HG03469 (cell line): ENCODE data around the gene ASMTL.
"Not testable (repeated sequence)": the region's sequence is repeated elsewhere in the genome, so short reads cannot be mapped to it uniquely, and the experiment has no call there.

Source experiments
- ATAC-seq: cut with Tn5 transposase; IDR thresholded peaks from one replicate; pipeline ENCODE4 v1.9.1; 2021; ENCODE audit warnings: mild to moderate bottlenecking, moderate library complexity, moderate number of reproducible peaks; ENCODE audit not compliant: unreplicated experiment

Gene ASMTL, protein sequence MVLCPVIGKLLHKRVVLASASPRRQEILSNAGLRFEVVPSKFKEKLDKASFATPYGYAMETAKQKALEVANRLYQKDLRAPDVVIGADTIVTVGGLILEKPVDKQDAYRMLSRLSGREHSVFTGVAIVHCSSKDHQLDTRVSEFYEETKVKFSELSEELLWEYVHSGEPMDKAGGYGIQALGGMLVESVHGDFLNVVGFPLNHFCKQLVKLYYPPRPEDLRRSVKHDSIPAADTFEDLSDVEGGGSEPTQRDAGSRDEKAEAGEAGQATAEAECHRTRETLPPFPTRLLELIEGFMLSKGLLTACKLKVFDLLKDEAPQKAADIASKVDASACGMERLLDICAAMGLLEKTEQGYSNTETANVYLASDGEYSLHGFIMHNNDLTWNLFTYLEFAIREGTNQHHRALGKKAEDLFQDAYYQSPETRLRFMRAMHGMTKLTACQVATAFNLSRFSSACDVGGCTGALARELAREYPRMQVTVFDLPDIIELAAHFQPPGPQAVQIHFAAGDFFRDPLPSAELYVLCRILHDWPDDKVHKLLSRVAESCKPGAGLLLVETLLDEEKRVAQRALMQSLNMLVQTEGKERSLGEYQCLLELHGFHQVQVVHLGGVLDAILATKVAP

DNA sequence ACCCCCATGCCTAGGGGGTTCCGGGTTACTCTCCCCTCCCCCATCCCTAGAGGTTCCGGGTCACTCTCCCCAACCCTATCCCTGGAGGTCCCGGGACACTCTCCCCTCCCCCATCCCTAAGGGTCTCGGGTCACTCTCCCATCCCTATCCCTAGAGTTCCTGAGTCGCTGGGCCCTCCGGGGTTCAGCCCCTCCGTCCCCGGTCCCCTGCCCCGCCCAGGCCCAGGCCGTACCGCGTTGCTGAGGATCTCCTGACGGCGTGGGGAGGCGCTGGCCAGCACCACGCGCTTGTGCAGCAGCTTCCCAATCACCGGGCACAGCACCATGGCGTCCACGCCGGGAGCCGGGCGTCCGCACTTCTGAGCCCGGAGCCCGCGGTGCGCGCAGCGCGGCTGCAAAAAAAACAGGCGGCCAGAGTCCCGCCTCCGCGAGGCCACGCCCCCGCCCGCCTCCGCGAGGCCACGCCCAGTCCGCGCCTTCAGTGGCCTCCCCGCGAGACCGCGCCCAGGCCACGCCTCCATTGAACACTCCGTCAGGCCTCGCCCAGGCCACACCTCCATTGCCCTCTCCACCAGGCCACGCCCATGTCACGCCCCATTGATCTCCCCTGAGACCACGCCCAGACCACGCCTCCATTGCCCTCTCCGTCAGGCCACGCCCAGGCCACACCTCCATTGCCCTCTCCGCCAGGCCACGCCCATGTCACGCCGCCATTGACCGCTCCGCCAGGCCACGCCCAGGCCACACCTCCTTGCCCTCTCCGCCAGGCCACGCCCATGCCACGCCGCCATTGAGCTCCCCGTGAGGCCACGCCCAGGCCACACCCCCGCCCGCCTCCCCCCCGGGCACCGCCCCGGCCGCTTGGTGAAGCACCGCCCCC is at the start of gene ASMTL:
Gene ASMTL (minus strand): TSS at position 394 of the 879 bp plus-strand sequence. CDS start 69 bp downstream, at position 325.
- peak; percentile 43 for ATAC-seq

DNA sequence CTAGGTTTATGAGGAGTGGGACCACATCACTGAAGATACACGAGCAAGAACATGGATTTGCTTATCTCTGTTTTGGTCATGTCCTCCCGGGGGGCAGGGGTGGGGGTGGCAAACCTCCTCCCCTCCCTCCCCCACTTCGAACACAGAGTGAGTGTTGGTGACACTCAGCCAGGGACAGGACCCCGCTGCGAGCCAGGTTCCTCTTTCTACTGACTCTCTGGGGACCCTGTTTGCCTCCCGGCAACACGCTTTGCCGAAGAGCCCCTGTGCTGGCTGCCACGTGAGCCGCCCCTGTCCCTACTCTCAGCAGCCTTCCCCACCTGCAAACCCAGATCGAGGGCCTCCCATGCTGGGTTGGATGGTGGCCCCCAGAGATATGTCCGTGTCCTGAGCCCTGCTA is 49.5 kb upstream of the ASMTL start:
- peak; percentile 59 for ATAC-seq

DNA sequence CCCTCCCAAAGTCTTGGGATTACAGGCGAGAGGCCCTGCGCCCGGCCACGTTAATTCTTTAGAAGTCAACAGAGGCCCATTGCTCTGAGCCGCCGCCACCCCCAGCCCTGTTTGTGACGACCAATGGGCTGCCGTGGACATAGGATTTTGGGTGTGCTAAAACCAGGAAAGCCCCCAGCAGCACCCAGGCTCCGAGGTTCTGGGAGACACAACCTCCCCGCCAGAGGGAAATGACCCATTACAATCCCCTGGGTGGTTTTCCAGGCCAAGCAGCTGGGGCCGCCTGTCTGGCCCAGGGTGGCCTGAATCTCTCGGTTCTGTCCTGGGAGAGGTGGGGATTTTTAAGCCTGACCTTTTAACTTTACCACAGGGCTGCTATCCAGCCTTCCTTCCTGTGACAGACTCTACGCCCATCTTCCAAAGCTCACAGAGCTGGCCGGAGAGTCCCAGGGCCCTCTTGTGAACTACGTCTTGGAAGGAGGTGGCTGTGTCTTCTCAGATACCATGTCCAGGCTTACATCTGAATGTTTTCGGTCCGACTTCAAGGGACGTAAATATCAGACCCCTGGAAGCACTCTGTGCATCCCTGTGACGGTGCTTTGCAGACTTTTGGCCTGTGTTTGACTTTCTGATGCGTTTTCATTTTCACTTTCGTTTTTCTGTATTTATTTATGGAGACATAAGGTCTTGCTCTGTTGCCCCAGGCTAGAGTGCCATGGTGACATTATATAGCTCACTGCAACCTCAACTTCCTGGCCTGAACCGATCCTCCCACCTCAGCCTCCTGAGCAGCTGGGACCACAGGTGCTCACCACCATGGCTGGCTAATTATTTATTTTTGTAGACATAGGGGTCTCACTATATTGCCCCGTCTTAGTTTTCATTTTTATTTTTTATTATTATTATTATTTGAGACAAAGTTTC is 48.3 kb upstream of the ASMTL start:
- ATAC-seq: peak; percentile 47

DNA sequence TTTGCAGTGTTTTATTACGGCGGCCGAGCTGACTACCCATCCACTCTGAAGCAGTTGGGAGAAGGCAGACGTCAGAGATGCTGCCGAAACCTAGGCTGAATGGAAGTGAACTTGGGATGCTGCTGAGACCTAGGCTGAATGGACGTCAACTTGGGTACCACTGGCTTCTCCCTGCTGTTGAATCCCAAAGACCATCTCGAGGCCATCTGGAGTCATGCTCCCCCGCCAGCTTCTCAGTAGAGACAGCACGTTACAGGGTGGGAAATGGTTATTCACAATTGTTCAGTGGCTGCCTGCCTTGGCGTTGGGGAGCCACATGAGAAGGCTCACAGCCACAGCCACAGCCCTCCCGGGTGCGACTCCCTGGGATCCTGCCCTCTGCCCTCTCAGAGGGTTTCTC is 43.4 kb upstream of the ASMTL start:
- ATAC-seq: no peak

DNA sequence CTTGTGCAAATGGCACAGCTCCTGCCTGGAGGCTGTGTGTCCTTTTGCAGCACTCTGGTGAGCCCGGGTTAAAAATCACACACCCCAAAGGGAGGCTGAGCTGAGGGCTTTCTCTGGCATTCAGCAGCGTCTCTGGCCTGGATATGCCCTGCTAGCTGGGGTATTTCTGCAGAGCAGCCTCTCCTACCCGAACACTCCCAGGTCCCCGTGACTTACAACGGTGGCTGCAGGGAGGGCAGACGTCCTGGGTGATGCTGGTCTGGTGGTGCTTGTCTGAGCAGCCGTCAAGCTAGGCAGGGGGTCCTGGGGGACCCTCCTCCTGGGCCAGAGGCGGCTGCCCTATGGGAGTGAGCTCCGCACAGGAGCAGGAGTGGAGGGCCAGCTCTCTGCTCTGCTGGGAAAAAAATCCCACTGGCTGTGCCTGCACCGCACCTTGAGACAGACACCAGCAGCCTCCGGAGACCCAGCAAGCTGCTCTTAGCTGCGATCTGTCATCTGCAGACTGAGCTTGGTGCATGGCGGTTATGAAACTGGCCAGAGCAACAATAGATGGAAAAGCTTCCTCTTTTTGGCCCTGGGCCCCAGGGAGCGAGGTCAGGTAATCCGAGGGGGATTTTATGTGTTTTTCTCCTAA is 41.3 kb upstream of the ASMTL start:
- ATAC-seq: peak; percentile 50

DNA sequence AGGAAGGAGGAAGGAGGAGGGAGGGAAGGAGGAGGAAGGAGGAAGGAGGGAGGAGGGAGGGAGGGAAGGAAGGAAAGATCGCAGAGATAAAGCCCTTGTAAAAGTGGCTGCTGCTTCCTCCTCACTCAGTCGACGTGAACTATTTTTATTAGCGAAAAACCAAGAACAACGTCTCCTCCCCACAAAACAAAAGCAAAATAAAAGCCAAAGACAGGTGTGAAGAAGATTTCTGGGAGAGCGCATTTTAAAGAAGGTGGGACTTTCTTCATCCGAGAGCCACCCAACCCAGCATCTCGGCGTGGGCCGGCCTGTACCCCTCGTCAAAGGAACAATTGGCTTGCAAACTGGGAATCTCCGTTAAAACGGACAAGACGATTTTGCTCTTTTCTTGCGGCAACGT is 40.7 kb upstream of the ASMTL start:
- ATAC-seq: peak; percentile 1

- no peak for ATAC-seq
Measured at GRCh38 chrX:1492421-1493012, 39.8 kb upstream of the ASMTL start.

DNA sequence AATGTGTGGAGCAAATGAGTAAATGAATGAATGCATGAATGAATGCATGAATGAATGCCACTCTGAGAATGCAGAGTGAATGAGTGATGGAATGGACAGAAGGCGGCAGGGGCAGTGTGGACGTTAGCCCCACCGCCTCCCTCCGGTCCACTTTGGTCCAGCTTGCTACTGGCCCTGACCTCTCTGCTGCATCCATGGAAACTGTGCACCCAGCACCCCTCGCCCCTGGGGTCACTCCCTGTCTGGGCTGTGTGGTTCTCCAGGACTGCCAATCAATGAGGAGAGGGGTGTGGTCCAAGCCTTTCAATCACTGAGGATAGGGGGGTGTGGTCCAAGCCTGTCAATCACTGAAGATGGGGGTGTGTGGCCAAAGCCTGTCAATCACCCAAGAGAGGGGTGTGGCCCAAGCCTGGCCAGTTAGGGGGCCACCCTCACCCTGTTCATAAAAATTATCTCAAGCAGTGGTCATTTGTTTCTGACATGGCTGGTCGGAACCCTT is 39.2 kb upstream of the ASMTL start:
- peak; percentile 58 for ATAC-seq

- ATAC-seq: not testable (repeated sequence)
Measured at GRCh38 chrX:1491248-1491647, 38.5 kb upstream of the ASMTL start.

GRCh38 chrX:1490723-1491122 is 38.0 kb upstream of the ASMTL start:
- not testable (repeated sequence) for ATAC-seq

DNA sequence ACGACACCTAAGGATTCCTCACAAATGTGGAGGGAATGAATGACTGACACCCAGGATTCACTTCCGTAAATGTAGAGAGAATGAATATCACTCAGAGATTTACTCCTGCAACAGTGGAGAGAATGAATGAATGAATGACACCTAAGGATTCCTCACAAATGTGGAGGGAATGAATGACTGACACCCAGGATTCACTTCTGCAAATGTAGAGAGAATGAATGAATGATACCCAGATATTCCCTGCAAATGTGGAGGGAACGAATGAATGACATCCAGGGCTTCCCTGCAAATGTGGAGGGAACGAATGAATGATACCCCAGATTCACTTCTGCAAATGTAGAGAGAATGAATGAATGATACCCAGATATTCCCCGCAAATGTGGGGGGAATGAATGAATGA is 36.6 kb upstream of the ASMTL start:
- ATAC-seq: not testable (repeated sequence)

- no peak for ATAC-seq
Measured at GRCh38 chrX:1488745-1489144, 36.0 kb upstream of the ASMTL start.

- ATAC-seq: no peak
Measured at GRCh38 chrX:1488141-1488540, 35.4 kb upstream of the ASMTL start.

DNA sequence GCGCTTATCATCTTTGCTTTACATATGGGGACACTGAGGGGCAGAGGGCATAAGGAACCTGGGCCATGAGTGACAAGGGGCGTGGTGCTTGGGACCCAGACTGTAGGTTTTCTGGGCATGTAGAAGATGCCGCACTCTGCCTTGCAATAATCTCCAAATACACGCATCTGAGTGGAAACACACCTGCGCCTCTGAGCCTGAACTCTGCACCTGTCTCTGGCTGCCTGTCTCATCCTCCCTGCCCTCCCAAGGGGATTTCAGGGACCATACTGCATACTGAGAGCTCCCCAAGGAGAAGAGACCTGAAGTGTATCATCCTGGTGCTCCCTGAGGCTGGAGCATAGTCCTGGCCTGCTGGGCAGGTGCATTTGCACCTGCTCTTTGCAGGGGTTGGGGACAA is 34.7 kb upstream of the ASMTL start:
- no peak for ATAC-seq

- ATAC-seq: no peak
Measured at GRCh38 chrX:1486749-1487361, 34.1 kb upstream of the ASMTL start.

- no peak for ATAC-seq
Measured at GRCh38 chrX:1486177-1486576, 33.5 kb upstream of the ASMTL start.

DNA sequence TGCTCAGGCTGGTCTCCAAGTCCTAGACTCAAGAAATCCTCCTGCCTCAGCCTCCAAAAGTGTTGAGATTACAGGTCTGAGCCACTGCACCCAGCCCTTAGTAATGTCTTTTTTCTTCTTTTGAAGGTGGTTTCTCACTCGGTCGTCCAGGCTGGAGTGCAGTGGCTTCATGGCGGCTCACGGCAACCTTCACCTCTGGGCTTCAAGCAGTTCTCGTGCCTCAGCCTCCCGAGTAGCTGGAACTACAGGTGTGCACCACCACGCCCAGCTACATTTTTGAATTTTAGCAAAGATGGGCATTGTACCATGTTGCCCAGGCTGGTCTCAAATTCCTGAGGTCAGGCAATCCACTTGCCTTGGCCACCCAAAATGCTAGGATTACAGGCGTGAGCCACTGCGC is 32.3 kb upstream of the ASMTL start:
- no peak for ATAC-seq

- no peak for ATAC-seq
Measured at GRCh38 chrX:1484638-1485019, 31.9 kb upstream of the ASMTL start.
